Measurements from ENCODE around the gene TUT1. TPM values are rescaled to one million over a fixed set of nuclear protein-coding genes. Genes with fewer than 3 reads are reported as not detected.

TUT1 gene
- total RNA-seq, 1 experiment from 2014 or later: 26.0 TPM

GRCh38 chr11:62600367-62601121 is 9.2 kb upstream of the TUT1 start:
- Mint-ChIP-seq H3K4me1 (ENCODE audit: insufficient read depth, unreplicated experiment) (peaks cover 38% of the 10 kb centered on the region), H3K36me3 (ENCODE audit: insufficient read depth, unreplicated experiment) (peaks cover 71% of the 10 kb centered on the region), H3K9me3 (ENCODE audit: unreplicated experiment) (no peaks in the 10 kb centered on the region), H3K27ac (ENCODE audit: low read depth, unreplicated experiment) (peak overlapping the region; percentile 96), H3K4me3 (ENCODE audit: unreplicated experiment) (peak overlapping the region; percentile 86), H3K27me3 (ENCODE audit: insufficient read depth, unreplicated experiment) (no peaks in the 10 kb centered on the region)
- peak; percentile 11 for DNase-seq (ENCODE audit: unreplicated experiment)
- TSS peak; percentile 95 for BruUV-seq (replicated peaks)
- intact Hi-C loops (cut with micrococcal nuclease): no loop called here
- CTCF ChIA-PET: interaction anchor here (0.7 to 1.5 kb wide), 5 partner anchors 11 to 54 kb away, joined by 3 to 4 read pairs (median 3); partner anchors contain the start of genes EML3, GANAB and ROM1
- TF ChIP-seq CTCF (IDR thresholded peaks at IDR 0.05; ENCODE audit: unreplicated experiment): no peak
- POLR2A ChIA-PET: interaction anchor here (0.6 to 5.2 kb wide), 27 partner anchors 10 to 256 kb away, joined by 3 to 152 read pairs (median 8); partner anchors contain the start of genes AHNAK, B3GAT3, C11orf98 and CSKMT

DNA sequence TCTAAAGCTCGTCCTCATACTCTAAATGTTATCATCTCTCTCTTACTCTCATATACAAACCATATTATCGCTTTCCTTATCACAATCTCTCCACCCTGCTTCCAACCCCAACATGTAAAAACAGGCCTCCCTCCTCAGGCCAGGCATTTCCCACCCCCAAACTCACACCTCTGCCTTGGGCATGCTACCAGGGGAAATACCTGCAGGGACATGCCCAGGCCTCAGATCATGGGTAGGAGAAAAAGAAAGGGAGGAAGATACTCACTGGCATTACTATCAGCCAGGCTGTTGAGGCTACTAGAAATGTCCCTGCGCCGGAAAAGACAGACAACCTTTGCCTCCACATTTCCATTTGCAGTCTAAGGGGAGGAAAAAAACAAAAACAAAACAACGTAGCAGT is 8.6 kb upstream of the TUT1 start:
- H3K27me3 Mint-ChIP-seq (ENCODE audit: insufficient read depth, unreplicated experiment): no peaks in the 10 kb centered on the region
- CTCF ChIA-PET: interaction anchor here (0.6 to 1.5 kb wide), 7 partner anchors 12 to 262 kb away, joined by 3 to 4 read pairs (median 3); partner anchors contain the start of genes EML3, GANAB and ROM1
- H3K27ac Mint-ChIP-seq (ENCODE audit: low read depth, unreplicated experiment): peak overlapping the region; percentile 96
- DNase-seq (ENCODE audit: unreplicated experiment): peak; percentile 82
- intact Hi-C loops (cut with micrococcal nuclease): no loop called here
- peak overlapping the region; percentile 86 for H3K4me3 Mint-ChIP-seq (ENCODE audit: unreplicated experiment)
- TSS peak; percentile 39 for BruUV-seq (replicated peaks)
- H3K36me3 Mint-ChIP-seq (ENCODE audit: insufficient read depth, unreplicated experiment): peaks cover 71% of the 10 kb centered on the region
- TF ChIP-seq CTCF (IDR thresholded peaks at IDR 0.05; ENCODE audit: unreplicated experiment): no peak
- peaks cover 38% of the 10 kb centered on the region for H3K4me1 Mint-ChIP-seq (ENCODE audit: insufficient read depth, unreplicated experiment)
- no peaks in the 10 kb centered on the region for H3K9me3 Mint-ChIP-seq (ENCODE audit: unreplicated experiment)
- POLR2A ChIA-PET: interaction anchor here (0.6 to 5.2 kb wide), 30 partner anchors 9 to 1896 kb away, joined by 3 to 152 read pairs (median 6); partner anchors contain the start of genes AHNAK, B3GAT3, C11orf98 and CSKMT

GRCh38 chr11:62599069-62599696 is 7.9 kb upstream of the TUT1 start:
- CTCF ChIA-PET: interaction anchor here (0.6 to 1.4 kb wide), 3 partner anchors 14 to 263 kb away, joined by 3 to 4 read pairs (median 3); partner anchors contain the start of genes EML3 and ROM1

More at GRCh38 chr11:62599069-62599696, 7.9 kb upstream of the TUT1 start:
- H3K9me3 Mint-ChIP-seq (ENCODE audit: unreplicated experiment): no peaks in the 10 kb centered on the region
- no peaks in the 10 kb centered on the region for H3K27me3 Mint-ChIP-seq (ENCODE audit: insufficient read depth, unreplicated experiment)
- intact Hi-C loops (cut with micrococcal nuclease): no loop called here
- H3K27ac Mint-ChIP-seq (ENCODE audit: low read depth, unreplicated experiment): peak overlapping the region; percentile 96
- TF ChIP-seq CTCF (IDR thresholded peaks at IDR 0.05; ENCODE audit: unreplicated experiment): no peak
- H3K4me3 Mint-ChIP-seq (ENCODE audit: unreplicated experiment): peak overlapping the region; percentile 86
- POLR2A ChIA-PET: interaction anchor here (0.6 to 5.2 kb wide), 33 partner anchors 8 to 1896 kb away, joined by 3 to 152 read pairs (median 5); partner anchors contain the start of genes AHNAK, B3GAT3, C11orf98 and CSKMT
- H3K36me3 Mint-ChIP-seq (ENCODE audit: insufficient read depth, unreplicated experiment): peaks cover 77% of the 10 kb centered on the region
- H3K4me1 Mint-ChIP-seq (ENCODE audit: insufficient read depth, unreplicated experiment): peaks cover 38% of the 10 kb centered on the region
- DNase-seq (ENCODE audit: unreplicated experiment): peak; percentile 98
- BruUV-seq (replicated peaks): no TSS peak

All from MCF 10A (cell line).